ENCODE measurements around the gene DGKH. TPM values are rescaled to one million over a fixed set of nuclear protein-coding genes. Genes with fewer than 3 reads are reported as not detected.

The DGKH gene
- total RNA-seq, 1 experiment from 2014 or later = 8.6 TPM

- H3K4me3 ChIP-seq = no peak overlapping the region
- no peaks in the 10 kb centered on the region for H3K36me3 ChIP-seq
- H3K4me1 ChIP-seq = no peaks in the 10 kb centered on the region
- H3K9me3 ChIP-seq (replicated peaks) = no peaks in the 10 kb centered on the region
- H3K27me3 ChIP-seq = no peaks in the 10 kb centered on the region
- no peak overlapping the region for H3K27ac ChIP-seq
- DNase-seq = no peak
Measured at GRCh38 chr13:42277618-42278276, 229.3 kb downstream of the DGKH start.

- no peaks in the 10 kb centered on the region for H3K9me3 ChIP-seq (replicated peaks)
- no peaks in the 10 kb centered on the region for H3K4me1 ChIP-seq
- no peak overlapping the region for H3K27ac ChIP-seq
- H3K27me3 ChIP-seq = no peaks in the 10 kb centered on the region
- H3K36me3 ChIP-seq = no peaks in the 10 kb centered on the region
- H3K4me3 ChIP-seq = no peak overlapping the region
- DNase-seq = no peak
Measured at GRCh38 chr13:42279080-42279479, 230.6 kb downstream of the DGKH start.

GRCh38 chr13:42279986-42280385, 231.5 kb downstream of the DGKH start:
- no peaks in the 10 kb centered on the region for H3K36me3 ChIP-seq
- no peak overlapping the region for H3K27ac ChIP-seq
- H3K4me1 ChIP-seq = no peaks in the 10 kb centered on the region
- H3K9me3 ChIP-seq (replicated peaks) = no peaks in the 10 kb centered on the region
- H3K4me3 ChIP-seq = no peak overlapping the region
- no peak for DNase-seq
- H3K27me3 ChIP-seq = no peaks in the 10 kb centered on the region

- H3K27me3 ChIP-seq = no peaks in the 10 kb centered on the region
- H3K27ac ChIP-seq = no peak overlapping the region
- H3K9me3 ChIP-seq (replicated peaks) = no peaks in the 10 kb centered on the region
- H3K36me3 ChIP-seq = no peaks in the 10 kb centered on the region
- no peaks in the 10 kb centered on the region for H3K4me1 ChIP-seq
- H3K4me3 ChIP-seq = no peak overlapping the region
- DNase-seq = no peak
Measured at GRCh38 chr13:42280537-42280936, 232.1 kb downstream of the DGKH start.

GRCh38 chr13:42283574-42283973, 235.1 kb downstream of the DGKH start:
- H3K36me3 ChIP-seq = peaks cover 12% of the 10 kb centered on the region
- H3K4me3 ChIP-seq = no peak overlapping the region
- no peak overlapping the region for H3K27ac ChIP-seq
- H3K4me1 ChIP-seq = no peaks in the 10 kb centered on the region
- no peak for DNase-seq
- H3K9me3 ChIP-seq (replicated peaks) = no peaks in the 10 kb centered on the region
- H3K27me3 ChIP-seq = no peaks in the 10 kb centered on the region

GRCh38 chr13:42284068-42284467, 235.6 kb downstream of the DGKH start:
- Histone ChIP-seq H3K4me3 (no peak overlapping the region), H3K36me3 (peaks cover 15% of the 10 kb centered on the region), H3K27me3 (no peaks in the 10 kb centered on the region), H3K9me3 (replicated peaks) (no peaks in the 10 kb centered on the region), H3K4me1 (no peaks in the 10 kb centered on the region), H3K27ac (no peak overlapping the region)
- no peak for DNase-seq

Other genes starting within 250 kb of the DGKH start
- gene VWA8, start 87.5 kb upstream of the DGKH start, total RNA-seq (2014; rRNA removed; shearing (Covaris generic)) = 11.8 and 14.8 TPM in 2 replicates
- 25.0 and 28.3 TPM in 2 replicates for gene AKAP11, start 223.5 kb downstream of the DGKH start, total RNA-seq (2014; rRNA removed; shearing (Covaris generic))